VCaP (cell line): Measurements from ENCODE around the gene HS1BP3.

Source experiments
- H3K27ac ChIP-seq: fragments of 450-650 bp; 2 replicates; pipeline ENCODE4 v1.5.1; 2017
- TF ChIP-seq, protein P1 (sequence below): fragments of 450-650 bp; conservative IDR thresholded peaks from 2 replicates; pipeline ENCODE4 v1.5.1; 2017; ENCODE audit warnings: mild to moderate bottlenecking, moderate library complexity

The HS1BP3 gene

DNA sequence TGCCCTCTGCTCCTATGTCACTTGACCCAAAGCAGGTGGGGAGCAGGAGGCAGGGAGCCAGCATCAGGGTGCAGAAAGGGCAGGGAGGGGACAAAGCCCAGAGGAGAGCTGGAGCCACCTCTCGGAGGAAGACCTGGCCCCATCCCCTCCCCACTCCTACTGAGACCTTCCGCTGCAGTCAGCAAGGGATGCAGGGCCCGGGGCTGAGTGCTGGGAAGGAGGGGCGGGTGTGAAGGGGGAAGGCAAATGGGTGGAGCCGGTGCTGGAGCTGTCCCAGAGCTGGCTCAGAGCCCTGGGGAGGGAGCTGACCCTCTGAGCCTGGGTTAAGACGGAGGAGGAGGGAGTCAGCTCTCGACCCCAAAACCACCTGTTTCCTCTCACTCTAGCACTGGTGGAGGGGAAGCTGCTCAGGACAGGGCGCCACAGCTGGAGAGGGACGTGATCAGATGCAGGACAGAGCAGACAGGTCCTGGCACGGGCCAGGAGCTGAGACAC lies 33.8 kb downstream of the HS1BP3 start:
- H3K27ac ChIP-seq, result peak overlapping the region; percentile 59
- TF ChIP-seq, protein P1, sequence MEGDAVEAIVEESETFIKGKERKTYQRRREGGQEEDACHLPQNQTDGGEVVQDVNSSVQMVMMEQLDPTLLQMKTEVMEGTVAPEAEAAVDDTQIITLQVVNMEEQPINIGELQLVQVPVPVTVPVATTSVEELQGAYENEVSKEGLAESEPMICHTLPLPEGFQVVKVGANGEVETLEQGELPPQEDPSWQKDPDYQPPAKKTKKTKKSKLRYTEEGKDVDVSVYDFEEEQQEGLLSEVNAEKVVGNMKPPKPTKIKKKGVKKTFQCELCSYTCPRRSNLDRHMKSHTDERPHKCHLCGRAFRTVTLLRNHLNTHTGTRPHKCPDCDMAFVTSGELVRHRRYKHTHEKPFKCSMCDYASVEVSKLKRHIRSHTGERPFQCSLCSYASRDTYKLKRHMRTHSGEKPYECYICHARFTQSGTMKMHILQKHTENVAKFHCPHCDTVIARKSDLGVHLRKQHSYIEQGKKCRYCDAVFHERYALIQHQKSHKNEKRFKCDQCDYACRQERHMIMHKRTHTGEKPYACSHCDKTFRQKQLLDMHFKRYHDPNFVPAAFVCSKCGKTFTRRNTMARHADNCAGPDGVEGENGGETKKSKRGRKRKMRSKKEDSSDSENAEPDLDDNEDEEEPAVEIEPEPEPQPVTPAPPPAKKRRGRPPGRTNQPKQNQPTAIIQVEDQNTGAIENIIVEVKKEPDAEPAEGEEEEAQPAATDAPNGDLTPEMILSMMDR, result no peak

DNA sequence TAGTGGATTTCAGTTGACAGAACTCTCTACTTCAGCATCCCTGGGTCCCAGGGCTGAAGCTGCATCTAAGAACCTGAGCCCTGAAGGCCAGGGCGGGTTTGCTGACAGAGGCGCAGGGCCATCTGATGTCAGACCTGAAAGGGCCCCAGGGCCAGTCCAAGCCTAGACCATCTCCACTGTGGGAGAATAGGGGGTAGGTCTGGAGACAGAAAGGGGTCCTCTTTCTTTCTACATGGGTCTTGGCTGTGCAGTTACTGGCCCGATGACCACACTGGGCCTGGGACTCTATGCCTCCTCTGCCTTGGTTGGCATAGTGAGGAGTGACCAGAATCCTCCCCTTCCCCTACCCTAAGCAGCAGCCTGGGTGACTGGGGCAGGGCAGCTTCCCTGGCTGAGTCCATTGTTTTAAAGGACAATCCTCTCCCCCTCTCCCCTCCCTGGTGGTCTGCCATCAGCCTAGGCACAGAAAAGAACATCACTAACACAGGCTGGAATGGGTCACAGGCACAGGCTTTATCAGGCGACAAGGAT lies 34.5 kb downstream of the HS1BP3 start:
- TF ChIP-seq, protein P1, result no peak

DNA sequence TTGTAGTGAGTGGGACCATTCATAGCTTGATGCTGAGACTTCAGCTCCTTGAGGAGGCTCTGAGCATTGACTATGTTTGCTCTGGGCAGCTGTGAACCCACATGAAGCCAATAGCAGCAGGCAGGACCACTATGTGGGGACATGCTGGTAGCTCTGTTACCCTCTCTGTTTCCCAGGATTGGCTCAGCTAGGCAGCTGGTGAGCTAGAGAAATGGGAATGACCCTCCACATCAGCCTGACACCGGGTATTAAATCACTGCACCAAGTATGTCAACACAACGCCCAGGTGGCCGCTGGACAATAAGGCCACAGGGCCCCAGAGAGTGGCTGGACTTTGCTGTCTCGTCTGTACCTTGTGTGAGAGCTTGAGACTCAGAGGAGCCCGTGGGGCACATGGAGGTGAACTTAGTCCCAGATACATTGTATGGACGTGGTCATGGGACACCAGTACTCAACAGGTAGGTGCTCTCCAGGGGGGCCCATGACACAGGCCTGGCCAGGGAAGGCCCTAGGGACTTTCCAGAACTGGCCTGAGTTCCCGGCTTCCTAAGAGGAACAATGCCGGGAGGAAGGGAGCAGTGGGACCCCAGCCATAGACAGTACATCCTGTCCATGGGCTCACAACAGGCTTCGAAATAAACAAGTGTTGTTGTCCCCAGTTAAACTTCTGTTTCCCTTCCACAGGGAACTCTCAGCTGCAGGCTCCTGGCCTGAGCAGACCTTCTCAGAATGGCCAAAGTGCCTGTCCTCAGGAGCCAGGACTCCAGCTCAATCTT lies 35.2 kb downstream of the HS1BP3 start:
- H3K27ac ChIP-seq, result no peak overlapping the region
- TF ChIP-seq, protein P1, result no peak

More for the DNA sequence above, 34.5 kb downstream of the HS1BP3 start:
- H3K27ac ChIP-seq, result no peak overlapping the region

DNA sequence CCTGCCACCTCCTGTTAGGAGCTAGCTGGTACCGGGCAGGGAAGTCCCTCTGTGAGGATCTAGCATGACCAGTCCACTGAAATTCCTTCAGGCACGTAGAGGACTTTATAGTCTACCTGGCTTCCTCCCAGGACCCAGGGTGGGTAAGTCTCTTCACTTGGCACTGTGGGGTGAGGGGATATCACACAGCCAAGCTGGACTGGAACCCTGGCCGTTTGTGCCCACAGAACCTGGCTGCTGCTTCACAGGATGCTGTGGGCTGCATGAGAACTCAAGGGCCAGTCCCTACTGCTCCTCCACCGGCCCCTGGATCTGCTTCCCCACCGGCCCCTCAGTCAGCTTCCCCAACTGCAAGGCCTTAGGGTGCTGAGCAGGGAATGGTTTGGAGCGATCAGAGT lies 35.8 kb downstream of the HS1BP3 start:
- TF ChIP-seq, protein P1, result no peak
- no peak overlapping the region for H3K27ac ChIP-seq

DNA sequence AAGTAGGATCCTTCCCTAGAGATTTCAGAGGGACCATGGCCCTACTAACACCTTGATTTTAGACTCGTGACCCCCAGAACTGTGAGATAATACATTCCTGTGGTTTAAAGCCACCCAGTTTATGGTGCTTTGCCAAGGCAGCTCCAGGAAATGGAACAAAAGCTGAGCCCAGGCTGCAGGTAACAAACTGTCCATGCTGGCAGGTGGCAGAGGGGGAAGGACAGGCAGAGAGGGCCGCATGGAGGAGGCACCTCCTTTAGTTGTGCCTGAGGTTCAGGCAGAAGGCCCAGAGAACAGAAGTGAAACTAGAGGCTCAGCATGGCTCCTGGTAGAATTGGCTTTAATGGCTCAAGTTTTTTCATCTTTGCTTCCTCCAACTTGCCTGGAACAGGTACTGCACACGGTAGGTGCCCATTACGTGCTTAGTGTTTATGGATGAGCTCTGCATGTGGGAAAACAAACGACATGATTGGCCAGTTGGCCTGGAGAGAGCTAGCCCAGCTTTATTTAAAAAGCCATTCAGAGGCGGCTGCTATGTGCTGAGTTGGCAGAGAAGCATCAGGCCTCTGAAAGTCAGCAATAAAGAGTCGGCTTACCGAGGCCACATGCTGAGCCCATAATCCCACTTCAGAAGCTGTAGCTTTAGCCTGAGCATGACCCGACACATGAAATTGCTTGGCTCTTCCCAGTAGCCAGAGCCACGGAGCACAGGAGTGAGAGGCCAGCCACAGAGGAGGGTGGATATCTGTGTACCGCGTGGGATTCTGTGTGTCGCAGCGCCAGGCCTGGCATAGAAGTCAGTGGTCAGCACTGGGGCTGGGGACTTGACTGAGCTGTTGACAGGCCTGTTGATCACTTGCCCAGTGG lies 36.5 kb downstream of the HS1BP3 start:
- TF ChIP-seq, protein P1, result no peak
- H3K27ac ChIP-seq, result no peak overlapping the region

DNA sequence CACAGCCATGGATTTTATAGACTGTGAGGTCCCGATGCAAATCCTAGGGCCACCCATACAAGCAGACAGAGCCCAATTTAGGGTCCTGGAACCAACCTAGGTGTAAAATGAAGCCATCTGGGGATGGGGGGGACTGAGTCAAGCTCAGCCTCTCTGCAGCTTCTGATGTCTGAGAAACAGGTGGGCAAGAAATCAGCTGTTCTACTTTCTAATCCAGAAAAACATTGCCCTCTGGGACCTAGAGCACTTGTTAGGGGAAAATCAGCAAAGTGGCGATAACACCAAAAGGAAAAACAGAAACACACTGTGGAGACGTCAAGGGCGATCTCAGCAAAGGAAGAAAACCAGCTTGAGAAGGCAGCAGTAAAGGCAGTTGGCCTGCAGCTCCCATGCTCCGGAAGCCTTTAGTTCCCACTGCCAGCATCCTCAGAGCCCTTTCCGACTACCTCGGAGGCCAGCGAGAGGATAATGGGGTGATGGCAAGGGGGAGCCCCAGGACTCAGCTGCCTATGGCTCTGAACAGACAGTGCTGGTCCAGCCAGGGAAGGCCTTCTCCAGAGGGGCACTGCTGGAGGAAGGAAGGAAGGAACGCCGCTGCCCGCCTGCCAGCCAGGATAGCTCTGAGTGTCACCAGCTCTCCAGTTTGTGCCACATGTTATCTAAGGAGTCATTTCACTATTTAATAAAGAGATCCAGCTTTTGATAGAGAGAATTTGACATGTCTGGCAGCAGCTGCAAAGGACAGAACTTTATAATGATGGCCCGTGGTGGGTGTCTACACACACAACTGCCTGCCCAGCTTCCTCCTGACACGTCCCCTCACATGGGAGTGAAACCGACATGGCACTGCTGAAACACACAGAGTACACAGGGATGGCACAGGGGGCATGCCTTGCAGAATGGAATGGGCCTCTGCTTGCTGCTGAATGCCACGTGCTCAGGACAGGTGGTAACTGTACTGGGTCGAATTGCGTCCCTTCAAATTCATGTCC lies 37.7 kb downstream of the HS1BP3 start:
- TF ChIP-seq, protein P1, result no peak
- H3K27ac ChIP-seq, result no peak overlapping the region
